Activated CD4-positive, alpha-beta memory T cell treated with anti-CD3 and anti-CD28 coated beads for 36 hours (primary cell): ENCODE results near the gene EDRF1. TPM values are rescaled to one million over a fixed set of nuclear protein-coding genes. Genes with fewer than 3 reads are reported as not detected.
"Not testable (repeated sequence)": the region's sequence is repeated elsewhere in the genome, so short reads cannot be mapped to it uniquely, and the experiment has no call there.

ENCODE experiments used
- CTCF ChIA-PET: fragments of 350-600 bp; sonication (Branson Sonifier 250); formaldehyde crosslinking; loops from one replicate; lab custom pipeline; 2021; ENCODE audit warnings: antibody characterized with exemption, inconsistent platforms; lab: Charles Lee
- POLR2A ChIA-PET: fragments of 350-600 bp; sonication (Branson Sonifier 250); formaldehyde crosslinking; loops from one replicate; lab custom pipeline; 2021; ENCODE audit warnings: antibody characterized with exemption; lab: Charles Lee
- DNase-seq: peaks from one replicate; pipeline ENCODE4 v3.0.0-alpha.2; 2020
- H3K27ac Mint-ChIP-seq: one replicate; pipeline ENCODE4 v1.8.0; 2021; ENCODE audit warnings: mixed read lengths
- H3K27me3 Mint-ChIP-seq: one replicate; pipeline ENCODE4 v1.8.0; 2021; ENCODE audit warnings: mixed read lengths
- H3K36me3 Mint-ChIP-seq: one replicate; pipeline ENCODE4 v1.8.0; 2021; ENCODE audit warnings: mixed read lengths
- H3K4me1 Mint-ChIP-seq: one replicate; pipeline ENCODE4 v1.8.0; 2021; ENCODE audit warnings: low read depth, mixed read lengths
- H3K4me3 Mint-ChIP-seq: one replicate; pipeline ENCODE4 v1.8.0; 2021; ENCODE audit warnings: mild to moderate bottlenecking, mixed read lengths
- H3K9me3 Mint-ChIP-seq: one replicate; pipeline ENCODE4 v1.8.0; 2021; ENCODE audit warnings: mixed read lengths
- intact Hi-C: fragments of 100-400 bp; cut with micrococcal nuclease; formaldehyde crosslinking; loops from one replicate; pipeline ENCODE4 v1.15.1; 2023
- total RNA-seq, 2 experiments: library from RNA; stranded (reverse); gene quantifications; one replicate each; pipeline ENCODE4 v1.2.3, GENCODE V29; 2021

Gene EDRF1
- total RNA-seq, 2 experiments from 2014 or later: 23.0 to 27.7 TPM

DNA sequence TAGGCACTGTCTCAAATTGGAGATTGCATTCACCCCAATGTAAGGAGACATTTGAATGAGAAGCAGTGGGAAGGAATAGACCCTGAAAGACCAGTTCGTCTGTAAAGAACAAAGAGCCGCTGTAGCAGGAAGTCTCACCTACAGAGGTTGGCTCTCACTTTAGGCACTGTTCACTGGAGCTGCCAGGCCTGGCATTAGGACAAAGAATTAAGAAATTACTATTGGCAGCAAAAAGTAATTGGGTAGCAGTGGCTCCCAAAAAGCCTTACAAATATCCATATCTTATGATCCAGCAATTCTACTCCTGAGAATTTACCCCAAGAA lies 26.0 kb upstream of the EDRF1 start:
- intact Hi-C loops: no loop called here
- H3K9me3 Mint-ChIP-seq: no peaks in the 10 kb centered on the region
- DNase-seq: no peak
- peaks cover 7% of the 10 kb centered on the region for H3K27me3 Mint-ChIP-seq
- no peaks in the 10 kb centered on the region for H3K36me3 Mint-ChIP-seq
- ChIA-PET CTCF (no interaction called here), POLR2A (no interaction called here)
- no peaks in the 10 kb centered on the region for H3K4me1 Mint-ChIP-seq
- no peak overlapping the region for H3K4me3 Mint-ChIP-seq
- H3K27ac Mint-ChIP-seq: no peak overlapping the region

DNA sequence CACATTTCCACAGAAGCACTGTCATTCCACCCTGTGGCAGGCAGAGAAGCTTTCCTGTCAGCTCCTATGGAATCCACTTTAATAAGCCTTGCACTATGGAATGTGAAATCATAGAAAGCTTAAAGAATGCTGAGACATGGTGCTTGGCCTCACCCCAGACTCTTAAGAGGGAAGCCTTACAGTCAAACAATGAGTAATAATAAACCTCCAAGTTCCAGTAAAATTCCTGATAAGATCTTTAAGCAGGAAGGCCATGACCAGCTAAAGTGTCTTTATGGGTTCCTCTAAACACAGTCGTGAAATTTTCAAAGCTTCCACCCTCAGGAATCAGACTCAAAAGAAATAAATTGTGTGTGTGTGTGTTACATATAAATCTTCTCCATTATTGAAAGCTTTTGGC lies 24.6 kb upstream of the EDRF1 start:
- no peaks in the 10 kb centered on the region for H3K36me3 Mint-ChIP-seq
- ChIA-PET CTCF (no interaction called here), POLR2A (no interaction called here)
- no peak overlapping the region for H3K27ac Mint-ChIP-seq
- no peak for DNase-seq
- no peaks in the 10 kb centered on the region for H3K4me1 Mint-ChIP-seq
- no peaks in the 10 kb centered on the region for H3K9me3 Mint-ChIP-seq
- peaks cover 4% of the 10 kb centered on the region for H3K27me3 Mint-ChIP-seq
- no peak overlapping the region for H3K4me3 Mint-ChIP-seq
- intact Hi-C loops: no loop called here

- POLR2A ChIA-PET, H3K4me1 Mint-ChIP-seq, H3K27ac Mint-ChIP-seq, CTCF ChIA-PET, H3K36me3 Mint-ChIP-seq, H3K4me3 Mint-ChIP-seq, DNase-seq, H3K27me3 Mint-ChIP-seq, intact Hi-C loops, H3K9me3 Mint-ChIP-seq: not testable (repeated sequence)
These were observed 22.6 kb upstream of the EDRF1 start for GRCh38 chr10:125696884-125697283.

- CTCF ChIA-PET: no interaction called here
- intact Hi-C loops: no loop called here
These were observed 21.0 kb upstream of the EDRF1 start for GRCh38 chr10:125698481-125698998.

DNA sequence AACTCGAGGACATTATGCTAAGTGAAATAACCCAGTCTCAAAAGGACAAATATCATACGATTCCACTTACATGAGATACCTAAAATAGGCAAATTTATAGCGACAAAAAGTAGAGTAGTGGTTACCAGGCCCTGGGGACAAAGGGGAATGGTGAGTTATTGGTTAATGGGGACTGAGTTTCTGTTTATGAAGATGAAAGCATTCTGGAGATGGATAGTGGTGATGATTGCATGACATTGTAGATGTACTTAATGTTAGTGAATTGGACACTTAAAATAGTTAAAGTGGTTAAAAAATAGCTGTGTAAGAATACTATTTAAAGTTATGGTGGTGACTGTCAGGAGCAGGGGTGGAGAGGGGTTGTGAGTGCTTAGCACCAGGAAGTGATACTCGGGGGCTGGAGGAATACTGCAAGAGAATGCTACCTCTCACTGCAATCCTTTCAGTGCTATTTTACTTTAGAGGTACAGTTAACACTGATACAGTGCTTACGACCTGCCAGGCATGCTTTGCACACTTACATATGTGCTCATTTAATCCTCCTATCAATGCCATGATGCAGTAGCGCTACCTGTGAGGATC lies 19.9 kb upstream of the EDRF1 start:
- Mint-ChIP-seq H3K36me3 (no peaks in the 10 kb centered on the region), H3K27ac (no peak overlapping the region), H3K4me3 (no peak overlapping the region), H3K27me3 (peaks cover 5% of the 10 kb centered on the region), H3K4me1 (no peaks in the 10 kb centered on the region), H3K9me3 (peaks cover 3% of the 10 kb centered on the region)
- DNase-seq: no peak
- intact Hi-C loops: no loop called here
- POLR2A ChIA-PET: no interaction called here
- CTCF ChIA-PET: no interaction called here

More at GRCh38 chr10:125698481-125698998, 21.0 kb upstream of the EDRF1 start:
- Mint-ChIP-seq H3K27ac (no peak overlapping the region), H3K4me1 (no peaks in the 10 kb centered on the region), H3K27me3 (peaks cover 5% of the 10 kb centered on the region), H3K4me3 (no peak overlapping the region), H3K36me3 (no peaks in the 10 kb centered on the region), H3K9me3 (peaks cover 3% of the 10 kb centered on the region)
- POLR2A ChIA-PET: no interaction called here
- no peak for DNase-seq

DNA sequence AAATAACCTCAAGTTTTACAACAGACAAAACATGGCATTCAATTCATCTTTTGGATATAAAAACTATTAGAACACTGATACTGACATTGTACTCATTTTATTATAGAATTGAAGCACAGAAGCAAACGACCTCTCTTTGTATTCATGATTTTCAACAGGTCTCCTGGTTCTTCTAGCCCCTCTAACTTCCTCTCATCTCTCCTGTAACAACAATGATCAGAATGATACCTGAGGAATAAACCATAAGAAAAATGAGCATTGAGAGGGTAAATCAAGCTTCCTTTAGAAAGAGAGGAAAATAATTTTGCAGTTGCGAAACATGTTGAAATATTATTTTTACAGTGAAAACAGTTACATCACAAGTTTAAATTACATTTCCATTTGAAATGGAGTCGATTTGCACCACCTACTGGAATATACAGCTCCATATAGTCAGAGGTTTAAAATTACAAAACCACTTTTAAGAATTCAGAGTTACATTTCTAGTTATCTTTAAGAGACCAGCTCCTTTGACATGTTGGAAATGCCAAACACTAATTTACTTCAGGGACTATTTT lies 19.1 kb upstream of the EDRF1 start:
- Mint-ChIP-seq H3K27ac (no peak overlapping the region), H3K27me3 (peaks cover 5% of the 10 kb centered on the region), H3K4me1 (no peaks in the 10 kb centered on the region), H3K4me3 (no peak overlapping the region), H3K9me3 (peaks cover 3% of the 10 kb centered on the region), H3K36me3 (no peaks in the 10 kb centered on the region)
- CTCF ChIA-PET: no interaction called here
- POLR2A ChIA-PET: no interaction called here
- intact Hi-C loops: no loop called here
- DNase-seq: no peak

GRCh38 chr10:125707541-125708468 lies 11.7 kb upstream of the EDRF1 start:
- peaks cover 18% of the 10 kb centered on the region for H3K9me3 Mint-ChIP-seq
- ChIA-PET CTCF (no interaction called here), POLR2A (no interaction called here)
- no peak for DNase-seq
- no peak overlapping the region for H3K27ac Mint-ChIP-seq
- H3K4me3 Mint-ChIP-seq: no peak overlapping the region
- intact Hi-C loops: no loop called here
- H3K36me3 Mint-ChIP-seq: peaks cover 7% of the 10 kb centered on the region
- H3K27me3 Mint-ChIP-seq: peaks cover 10% of the 10 kb centered on the region
- H3K4me1 Mint-ChIP-seq: no peaks in the 10 kb centered on the region

DNA sequence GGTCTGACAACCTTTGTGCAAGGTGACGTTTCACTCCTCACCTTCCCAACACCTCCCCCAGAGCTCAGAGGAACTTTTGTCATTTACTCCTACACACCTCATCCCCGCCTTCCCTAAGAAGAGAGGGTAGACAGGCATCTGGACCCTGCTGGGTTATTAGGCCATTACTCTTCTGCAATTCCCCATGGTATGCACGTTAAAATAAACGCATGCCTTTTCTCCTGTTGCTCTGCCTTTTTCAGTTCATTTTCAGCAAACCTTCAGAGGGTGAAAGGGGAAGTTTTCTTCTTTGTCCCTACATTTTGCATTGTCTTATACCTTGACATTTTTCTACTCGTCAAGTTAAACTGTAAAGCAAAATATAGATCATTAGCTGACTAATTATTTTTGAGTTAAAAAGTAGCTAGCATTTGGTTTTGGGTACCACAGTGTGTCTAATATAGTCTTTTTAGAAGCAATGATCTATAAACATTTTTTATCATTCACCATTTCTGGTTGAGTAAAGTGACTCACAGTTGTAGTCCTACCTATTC lies 10.5 kb upstream of the EDRF1 start:
- Mint-ChIP-seq H3K27me3 (peaks cover 9% of the 10 kb centered on the region), H3K4me1 (no peaks in the 10 kb centered on the region), H3K9me3 (peaks cover 25% of the 10 kb centered on the region), H3K36me3 (peaks cover 8% of the 10 kb centered on the region), H3K27ac (no peak overlapping the region), H3K4me3 (no peak overlapping the region)
- ChIA-PET POLR2A (no interaction called here), CTCF (no interaction called here)
- intact Hi-C loops: no loop called here
- no peak for DNase-seq

GRCh38 chr10:125709553-125710474 lies 9.7 kb upstream of the EDRF1 start:
- Mint-ChIP-seq H3K36me3 (peaks cover 10% of the 10 kb centered on the region), H3K9me3 (peaks cover 29% of the 10 kb centered on the region), H3K4me1 (no peaks in the 10 kb centered on the region), H3K27me3 (peaks cover 9% of the 10 kb centered on the region), H3K27ac (no peak overlapping the region), H3K4me3 (no peak overlapping the region)
- ChIA-PET POLR2A (no interaction called here), CTCF (no interaction called here)
- intact Hi-C loops: no loop called here
- DNase-seq: no peak

GRCh38 chr10:125711110-125711750 lies 8.3 kb upstream of the EDRF1 start:
- no peaks in the 10 kb centered on the region for H3K4me1 Mint-ChIP-seq
- peaks cover 7% of the 10 kb centered on the region for H3K27me3 Mint-ChIP-seq
- intact Hi-C loops: no loop called here
- ChIA-PET POLR2A (no interaction called here), CTCF (interaction anchor here (0.6 kb wide), 1 partner anchor 648 kb away, joined by 3 read pairs; no protein-coding TSS in a partner anchor)
- H3K36me3 Mint-ChIP-seq: peaks cover 13% of the 10 kb centered on the region
- no peak overlapping the region for H3K27ac Mint-ChIP-seq
- H3K9me3 Mint-ChIP-seq: peaks cover 32% of the 10 kb centered on the region
- no peak overlapping the region for H3K4me3 Mint-ChIP-seq
- DNase-seq: no peak

DNA sequence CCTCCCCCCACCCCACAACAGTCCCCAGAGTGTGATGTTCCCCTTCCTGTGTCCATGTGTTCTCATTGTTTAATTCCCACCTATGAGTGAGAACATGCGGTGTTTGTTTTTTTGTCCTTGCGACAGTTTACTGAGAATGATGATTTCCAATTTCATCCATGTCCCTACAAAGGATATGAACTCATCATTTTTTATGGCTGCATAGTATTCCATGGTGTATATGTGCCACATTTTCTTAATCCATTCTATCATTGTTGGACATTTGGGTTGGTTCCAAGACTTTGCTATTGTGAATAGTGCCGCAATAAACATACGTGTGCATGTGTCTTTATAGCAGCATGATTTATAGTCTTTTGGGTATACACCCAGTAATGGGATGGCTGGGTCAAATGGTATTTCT lies 4.8 kb upstream of the EDRF1 start:
- Mint-ChIP-seq H3K36me3 (peaks cover 15% of the 10 kb centered on the region), H3K9me3 (peaks cover 32% of the 10 kb centered on the region)
- CTCF ChIA-PET, H3K27me3 Mint-ChIP-seq, H3K4me3 Mint-ChIP-seq, POLR2A ChIA-PET, DNase-seq, H3K27ac Mint-ChIP-seq, H3K4me1 Mint-ChIP-seq: not testable (repeated sequence)
- intact Hi-C loops: loop anchor here (5.0 kb wide), 1 partner anchor 1487 kb away; no protein-coding TSS in a partner anchor
